SK-N-SH (cell line): Measurements from ENCODE around the gene GKN1. TPM values are rescaled to one million over a fixed set of nuclear protein-coding genes. Genes with fewer than 3 reads are reported as not detected.

Source experiments
- CTCF ChIA-PET: fragments of 300-600, 350-600 bp; formaldehyde crosslinking; extraction: SDS; loops from one replicate; lab custom pipeline; 2021; lab: Yijun Ruan, JAX
- POLR2A ChIA-PET: fragments of 350-600 bp; sonication (Branson Sonifier 250); formaldehyde crosslinking; extraction: SDS; loops from one replicate; lab custom pipeline; 2020; ENCODE audit warnings: antibody characterized with exemption, inconsistent platforms; lab: Yijun Ruan, JAX
- DNase-seq: peaks from one replicate; pipeline ENCODE4 v3.0.0; 2012
- H2AFZ ChIP-seq: fragments of 200-600 bp; sonication (generic); 2 replicates; pipeline ENCODE4 v1.8.1; 2016; ENCODE audit warnings: antibody characterized with exemption, mild to moderate bottlenecking, low read depth
- H3F3A ChIP-seq: fragments of 200-600 bp; sonication (generic); replicated peaks from 2 replicates; pipeline ENCODE3; 2016; ENCODE audit warnings: antibody characterized with exemption, mild to moderate bottlenecking; ENCODE audit not compliant: insufficient read depth
- H3K27ac ChIP-seq, 2 experiments: fragments of 200-500 bp in 1 of 2; fragments of 200-600 bp in 1 of 2; sonication (Bioruptor generic) in 1 of 2; sonication (generic), shearing (Covaris generic) in 1 of 2; 2 replicates each; pipeline versions ENCODE4 v1.5.1 to v1.6.1; 2014 to 2016; ENCODE audit warnings: low read depth in 2 of 2, inconsistent platforms in 1 of 2, low read length in 1 of 2, mild to moderate bottlenecking in 1 of 2, mixed read lengths in 1 of 2
- H3K27me3 ChIP-seq: fragments of 200-600 bp; sonication (generic), shearing (Covaris generic); 2 replicates; pipeline ENCODE4 v1.6.1; 2016; ENCODE audit warnings: mixed run types; ENCODE audit not compliant: insufficient read depth
- H3K36me3 ChIP-seq, 2 experiments: fragments of 200-500 bp in 1 of 2; fragments of 200-600 bp in 1 of 2; sonication (Bioruptor generic) in 1 of 2; sonication (generic) in 1 of 2; replicated peaks in 1 of 2; 2 replicates each; pipeline versions ENCODE3 to v1.5.1; 2014 to 2016; ENCODE audit warnings: low read length in 1 of 2, mild to moderate bottlenecking in 1 of 2; ENCODE audit not compliant: insufficient read depth in 2 of 2, control insufficient read depth in 1 of 2
- H3K4me1 ChIP-seq, 2 experiments: fragments of 200-500 bp in 1 of 2; fragments of 200-600 bp in 1 of 2; sonication (Bioruptor generic) in 1 of 2; sonication (generic), shearing (Covaris generic) in 1 of 2; 2 replicates each; pipeline versions ENCODE4 v1.5.1 to v1.6.1; 2014 to 2016; ENCODE audit warnings: low read depth in 1 of 2, low read length in 1 of 2, mixed run types in 1 of 2; ENCODE audit not compliant: insufficient read depth in 2 of 2, control insufficient read depth in 1 of 2
- H3K4me2 ChIP-seq: fragments of 200-600 bp; sonication (generic), shearing (Covaris generic); 2 replicates; pipeline ENCODE4 v1.6.1; 2017; ENCODE audit warnings: mixed run types
- H3K4me3 ChIP-seq, 2 experiments: fragments of 200-500 bp in 1 of 2; fragments of 200-600 bp in 1 of 2; sonication (Bioruptor generic) in 1 of 2; sonication (generic), shearing (Covaris generic) in 1 of 2; 2 replicates each; pipeline versions ENCODE4 v1.5.1 to v1.8.1; 2014 to 2016; ENCODE audit warnings: low read depth in 2 of 2, inconsistent platforms in 1 of 2, low read length in 1 of 2, mild to moderate bottlenecking in 1 of 2, mixed read lengths in 1 of 2, moderate library complexity in 1 of 2
- H3K79me2 ChIP-seq: fragments of 200-600 bp; sonication (generic); 2 replicates; pipeline ENCODE4 v1.8.1; 2017; ENCODE audit warnings: mild to moderate bottlenecking; ENCODE audit not compliant: insufficient read depth
- H3K9ac ChIP-seq: fragments of 200-600 bp; sonication (generic); 2 replicates; pipeline ENCODE4 v1.6.1; 2017; ENCODE audit warnings: mixed run types
- H3K9me2 ChIP-seq: fragments of 200-600 bp; sonication (generic); 2 replicates; pipeline ENCODE4 v1.6.1; 2017; ENCODE audit warnings: mixed run types
- H3K9me3 ChIP-seq: fragments of 200-600 bp; sonication (generic); 2 replicates; pipeline ENCODE4 v1.6.1; 2017; ENCODE audit warnings: mixed run types, mild to moderate bottlenecking, moderate library complexity
- H4K20me1 ChIP-seq: fragments of 200-600 bp; sonication (generic); 2 replicates; pipeline ENCODE4 v1.6.1; 2017; ENCODE audit warnings: mild to moderate bottlenecking, mixed run types; ENCODE audit not compliant: insufficient read depth
- CHD2 ChIP-seq: fragments of 150-350 bp; IDR thresholded peaks from 2 replicates; pipeline ENCODE4 v1.6.1; 2018; ENCODE audit warnings: low read length; ENCODE audit not compliant: partially characterized antibody
- EZH2phosphoT487 ChIP-seq: fragments of 200-600 bp; sonication (generic); IDR thresholded peaks from 2 replicates; pipeline ENCODE4 v1.6.1; 2017; ENCODE audit warnings: low read depth, mixed run types, mild to moderate bottlenecking, antibody characterized with exemption, moderate library complexity, borderline replicate concordance
- FOSL2 ChIP-seq: IDR thresholded peaks from 2 replicates; pipeline ENCODE4 v1.4.0; 2012; ENCODE audit warnings: low read depth, mild to moderate bottlenecking, moderate library complexity, borderline replicate concordance
- FOXM1 ChIP-seq: IDR thresholded peaks from 2 replicates; pipeline ENCODE4 v1.4.0; 2012; ENCODE audit warnings: low read depth, mild to moderate bottlenecking
- NFIC ChIP-seq: IDR thresholded peaks from 2 replicates; pipeline ENCODE4 v1.4.0; 2012; ENCODE audit warnings: borderline replicate concordance
- POLR2AphosphoS5 ChIP-seq: IDR thresholded peaks from 2 replicates; pipeline ENCODE4 v1.6.1; 2012; ENCODE audit warnings: low read depth, low read length
- RCOR1 ChIP-seq: fragments of 150-350 bp; IDR thresholded peaks from 2 replicates; pipeline ENCODE4 v1.6.1; 2017; ENCODE audit warnings: antibody characterized with exemption, low read length
- RXRA ChIP-seq: IDR thresholded peaks from 2 replicates; pipeline ENCODE4 v1.4.0; 2012; ENCODE audit warnings: low read depth, mild to moderate bottlenecking, borderline replicate concordance
- SIN3A ChIP-seq: IDR thresholded peaks from 2 replicates; pipeline ENCODE4 v1.6.1; 2012; ENCODE audit warnings: low read depth, mild to moderate bottlenecking, low read length, moderate library complexity, borderline replicate concordance
- TAF1 ChIP-seq: IDR thresholded peaks from 2 replicates; pipeline ENCODE4 v1.6.1; 2012; ENCODE audit warnings: low read depth, mild to moderate bottlenecking, low read length, moderate library complexity, borderline replicate concordance
- TCF12 ChIP-seq: IDR thresholded peaks from 2 replicates; pipeline ENCODE4 v1.4.0; 2012
- WGBS: methylation state at CpG from one replicate; pipeline ENCODE4 v1.1.6; 2017; ENCODE audit warnings: low lambda C conversion rate; 5-methylcytosine and 5-hydroxymethylcytosine counted together
- polyA plus RNA-seq, 3 experiments: library from polyadenylated mRNA; depleted of rRNA; stranded (reverse); fragments of >200 nt; gene quantifications; 2 replicates each; pipeline ENCODE4 v1.2.3, GENCODE V29; 2012
- TF ChIP-seq, protein P1 (sequence below): fragments of 200-600 bp; sonication (generic); IDR thresholded peaks from 2 replicates; pipeline ENCODE4 v1.6.1; 2017; ENCODE audit warnings: antibody characterized with exemption, mild to moderate bottlenecking, moderate library complexity
- TF ChIP-seq, protein P2 (sequence below): IDR thresholded peaks from 2 replicates; pipeline ENCODE4 v1.4.0; 2012; ENCODE audit warnings: low read depth, borderline replicate concordance
- TF ChIP-seq, protein P3 (sequence below): IDR thresholded peaks from 2 replicates; pipeline ENCODE4; 2012

Gene GKN1
- polyA plus RNA-seq, 1 of the 3 experiments (the other 2 are of a cell fraction), result not detected

DNA sequence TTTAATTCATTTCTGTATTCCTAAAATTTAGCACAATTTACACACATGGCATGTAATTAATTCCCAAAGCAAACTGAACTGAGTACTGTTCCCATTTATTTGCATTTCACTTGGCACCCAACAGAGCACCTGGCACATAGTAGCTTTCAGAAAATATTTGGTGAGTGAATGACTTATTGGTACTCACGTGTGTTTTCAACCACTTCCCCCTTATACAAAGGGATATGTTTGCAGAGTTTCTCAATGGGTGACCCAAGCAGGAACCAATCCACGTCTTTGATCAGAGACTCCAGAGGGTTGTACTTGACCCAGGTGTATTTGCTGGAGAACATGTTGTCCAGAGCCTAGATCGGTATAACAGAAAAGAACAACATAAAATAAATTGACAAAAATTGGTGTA lies 28.3 kb upstream of the GKN1 start:
- Histone ChIP-seq H4K20me1 (no peaks in the 10 kb centered on the region), H3K4me2 (no peak overlapping the region), H3F3A (no peaks in the 10 kb centered on the region), H3K27me3 (no peaks in the 10 kb centered on the region), H3K79me2 (no peaks in the 10 kb centered on the region), H3K9me2 (no peaks in the 10 kb centered on the region), H3K9me3 (peaks cover 11% of the 10 kb centered on the region; the same call in 1 of the 2 replicates), H3K4me1 (peaks cover 0 to 2% of the 10 kb centered on the region in 2 experiments; a peak in 1 of 4 replicates), H3K27ac (no peak overlapping the region), H2AFZ (no peak overlapping the region), H3K36me3 (peaks cover 0 to 3% of the 10 kb centered on the region in 2 experiments), H3K9ac (no peak overlapping the region), H3K4me3 (no peak overlapping the region)
- POLR2A ChIA-PET, result no interaction called here
- DNase-seq, result no peak
- CTCF ChIA-PET, result interaction anchor here (2.2 kb wide), 1 partner anchor 21 kb away, joined by 9 read pairs; no protein-coding TSS in a partner anchor
- 38% methylated on average over 3 of the region's 3 CpGs for WGBS
- TF ChIP-seq, protein P1, sequence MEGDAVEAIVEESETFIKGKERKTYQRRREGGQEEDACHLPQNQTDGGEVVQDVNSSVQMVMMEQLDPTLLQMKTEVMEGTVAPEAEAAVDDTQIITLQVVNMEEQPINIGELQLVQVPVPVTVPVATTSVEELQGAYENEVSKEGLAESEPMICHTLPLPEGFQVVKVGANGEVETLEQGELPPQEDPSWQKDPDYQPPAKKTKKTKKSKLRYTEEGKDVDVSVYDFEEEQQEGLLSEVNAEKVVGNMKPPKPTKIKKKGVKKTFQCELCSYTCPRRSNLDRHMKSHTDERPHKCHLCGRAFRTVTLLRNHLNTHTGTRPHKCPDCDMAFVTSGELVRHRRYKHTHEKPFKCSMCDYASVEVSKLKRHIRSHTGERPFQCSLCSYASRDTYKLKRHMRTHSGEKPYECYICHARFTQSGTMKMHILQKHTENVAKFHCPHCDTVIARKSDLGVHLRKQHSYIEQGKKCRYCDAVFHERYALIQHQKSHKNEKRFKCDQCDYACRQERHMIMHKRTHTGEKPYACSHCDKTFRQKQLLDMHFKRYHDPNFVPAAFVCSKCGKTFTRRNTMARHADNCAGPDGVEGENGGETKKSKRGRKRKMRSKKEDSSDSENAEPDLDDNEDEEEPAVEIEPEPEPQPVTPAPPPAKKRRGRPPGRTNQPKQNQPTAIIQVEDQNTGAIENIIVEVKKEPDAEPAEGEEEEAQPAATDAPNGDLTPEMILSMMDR, result no peak
- TF ChIP-seq CHD2 (no peak), NFIC (no peak), FOXM1 (no peak), TCF12 (no peak), EZH2phosphoT487 (no peak), POLR2AphosphoS5 (no peak), RCOR1 (no peak), TAF1 (no peak), RXRA (no peak)
- TF ChIP-seq, protein P2, sequence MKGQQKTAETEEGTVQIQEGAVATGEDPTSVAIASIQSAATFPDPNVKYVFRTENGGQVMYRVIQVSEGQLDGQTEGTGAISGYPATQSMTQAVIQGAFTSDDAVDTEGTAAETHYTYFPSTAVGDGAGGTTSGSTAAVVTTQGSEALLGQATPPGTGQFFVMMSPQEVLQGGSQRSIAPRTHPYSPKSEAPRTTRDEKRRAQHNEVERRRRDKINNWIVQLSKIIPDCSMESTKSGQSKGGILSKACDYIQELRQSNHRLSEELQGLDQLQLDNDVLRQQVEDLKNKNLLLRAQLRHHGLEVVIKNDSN, result no peak

DNA sequence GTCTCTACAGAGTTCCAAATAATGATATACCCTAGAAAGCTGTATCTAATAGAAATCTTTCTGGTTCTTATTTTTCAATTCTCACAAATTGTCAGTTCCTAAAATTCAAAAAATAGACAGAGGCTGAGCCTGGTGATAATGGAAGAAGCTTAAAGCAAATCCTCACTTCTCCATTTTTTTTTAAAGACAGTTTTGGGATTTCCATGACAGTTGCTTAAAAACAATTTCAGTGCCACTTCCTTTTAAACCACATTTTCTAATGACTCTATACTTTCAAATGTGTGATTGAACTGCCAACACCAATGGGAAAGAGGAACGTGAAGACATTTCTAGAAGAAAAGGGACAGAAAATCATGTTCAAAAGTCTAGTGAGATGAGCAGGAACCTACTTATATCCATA lies 25.7 kb upstream of the GKN1 start:
- CTCF ChIA-PET, result interaction anchor here (0.8 to 1.4 kb wide), 4 partner anchors 11 to 485 kb away, joined by 3 to 7 read pairs (median 4); no protein-coding TSS in a partner anchor
- no peaks in the 10 kb centered on the region for H3K27me3 ChIP-seq

More for the DNA sequence above, 25.7 kb upstream of the GKN1 start:
- Histone ChIP-seq H3K27ac (no peak overlapping the region), H3K9me2 (no peaks in the 10 kb centered on the region), H3K4me3 (no peak overlapping the region), H3K4me2 (no peak overlapping the region), H3K79me2 (no peaks in the 10 kb centered on the region), H3K9ac (no peak overlapping the region), H3K4me1 (peaks cover 0 to under 1% of the 10 kb centered on the region in 2 experiments; a peak in 1 of 4 replicates), H3F3A (no peaks in the 10 kb centered on the region)
- 77% methylated on average over 1 of the region's 1 CpG for WGBS
- DNase-seq, result no peak
- TF ChIP-seq, protein P3, sequence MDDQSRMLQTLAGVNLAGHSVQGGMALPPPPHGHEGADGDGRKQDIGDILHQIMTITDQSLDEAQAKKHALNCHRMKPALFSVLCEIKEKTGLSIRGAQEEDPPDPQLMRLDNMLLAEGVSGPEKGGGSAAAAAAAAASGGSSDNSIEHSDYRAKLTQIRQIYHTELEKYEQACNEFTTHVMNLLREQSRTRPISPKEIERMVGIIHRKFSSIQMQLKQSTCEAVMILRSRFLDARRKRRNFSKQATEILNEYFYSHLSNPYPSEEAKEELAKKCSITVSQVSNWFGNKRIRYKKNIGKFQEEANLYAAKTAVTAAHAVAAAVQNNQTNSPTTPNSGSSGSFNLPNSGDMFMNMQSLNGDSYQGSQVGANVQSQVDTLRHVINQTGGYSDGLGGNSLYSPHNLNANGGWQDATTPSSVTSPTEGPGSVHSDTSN, result no peak
- TF ChIP-seq FOSL2 (no peak), SIN3A (no peak)
- TF ChIP-seq, all 33 proteins: peak for 0
- POLR2A ChIA-PET, result interaction anchor here (0.6 kb wide), 1 partner anchor 286 kb away, joined by 3 read pairs; no protein-coding TSS in a partner anchor
- Histone ChIP-seq H2AFZ (no peak overlapping the region), H3K36me3 (no peaks in the 10 kb centered on the region), H3K9me3 (no peaks in the 10 kb centered on the region), H4K20me1 (no peaks in the 10 kb centered on the region)
